IMR-90 (cell line): ENCODE results near the gene RHOBTB3. TPM values are rescaled to one million over a fixed set of nuclear protein-coding genes. Genes with fewer than 3 reads are reported as not detected.

ENCODE experiments used
- ATAC-seq: fragments of 200-7000 bp; cut with Tn5 transposase; 2 replicates; pipeline ENCODE4 v1.9.1; 2020; ENCODE audit warnings: low read depth, mild to moderate bottlenecking, moderate library complexity
- BruUV-seq: library from RNA; stranded (reverse); fragments of 400-500 nt; replicated peaks from 2 replicates; lab custom pipeline; 2021; lab: Mats Ljungman, UMichigan
- CTCF ChIA-PET: fragments of 300-600 bp; formaldehyde crosslinking; extraction: SDS; loops from one replicate; lab custom pipeline; 2021; ENCODE audit warnings: antibody characterized with exemption; lab: Yijun Ruan, JAX
- POLR2A ChIA-PET: fragments of 300-600 bp; sonication (Branson Sonifier 250); formaldehyde crosslinking; loops from one replicate; lab custom pipeline; 2022; ENCODE audit warnings: antibody characterized with exemption; ENCODE audit not compliant: unreplicated experiment; lab: Charles Lee
- DNase-seq: peaks from one replicate; pipeline ENCODE4 v3.0.0; 2013
- H2AFZ ChIP-seq: replicated peaks from 2 replicates; pipeline ENCODE3; 2013; ENCODE audit warnings: low read length, mild to moderate bottlenecking; ENCODE audit not compliant: poor library complexity
- H2AK5ac ChIP-seq: 2 replicates; pipeline ENCODE4 v1.6.1; 2013; ENCODE audit warnings: low read depth, low read length, inconsistent platforms
- H2AK9ac ChIP-seq: replicated peaks from 2 replicates; pipeline ENCODE3; 2013; ENCODE audit warnings: mild to moderate bottlenecking, low read depth, low read length, moderate library complexity; ENCODE audit not compliant: poor library complexity
- H2BK120ac ChIP-seq: 2 replicates; pipeline ENCODE4 v1.6.1; 2013; ENCODE audit warnings: low read depth, low read length, inconsistent platforms
- H2BK15ac ChIP-seq: 3 replicates; pipeline ENCODE4 v1.6.1; 2013; ENCODE audit warnings: low read depth, low read length, inconsistent platforms
- H2BK20ac ChIP-seq: 2 replicates; pipeline ENCODE4 v1.6.1; 2013; ENCODE audit warnings: low read depth, mild to moderate bottlenecking, inconsistent platforms, low read length, moderate library complexity
- H2BK5ac ChIP-seq: 2 replicates; pipeline ENCODE4 v1.6.1; 2013; ENCODE audit warnings: mild to moderate bottlenecking, low read depth, low read length, inconsistent platforms; ENCODE audit not compliant: poor library complexity, severe bottlenecking
- H3K14ac ChIP-seq: replicated peaks from 2 replicates; pipeline ENCODE4 v1.6.1; 2013; ENCODE audit warnings: low read depth, low read length, inconsistent platforms
- H3K18ac ChIP-seq: 2 replicates; pipeline ENCODE4 v1.6.1; 2013; ENCODE audit warnings: low read depth, low read length, control low read depth
- H3K23ac ChIP-seq: 2 replicates; pipeline ENCODE4 v1.6.1; 2013; ENCODE audit warnings: low read depth, low read length, inconsistent platforms
- H3K27ac ChIP-seq: 2 replicates; pipeline ENCODE4 v1.5.1; 2013; ENCODE audit warnings: mild to moderate bottlenecking, control low read depth, low read length; ENCODE audit not compliant: insufficient read depth
- H3K27me3 ChIP-seq: 2 replicates; pipeline ENCODE4 v1.6.1; 2013; ENCODE audit warnings: low read length; ENCODE audit not compliant: control insufficient read depth, insufficient read depth
- H3K36me3 ChIP-seq: 2 replicates; pipeline ENCODE4 v1.6.1; 2013; ENCODE audit warnings: low read length, mixed read lengths; ENCODE audit not compliant: control insufficient read depth, insufficient read depth
- H3K4ac ChIP-seq: 2 replicates; pipeline ENCODE4 v1.6.1; 2013; ENCODE audit warnings: low read depth, low read length, inconsistent platforms
- H3K4me1 ChIP-seq: 2 replicates; pipeline ENCODE4 v1.6.1; 2013; ENCODE audit warnings: low read length, mixed read lengths; ENCODE audit not compliant: control insufficient read depth, insufficient read depth
- H3K4me2 ChIP-seq: 2 replicates; pipeline ENCODE4 v1.6.1; 2013; ENCODE audit warnings: low read depth, mild to moderate bottlenecking, control low read depth, low read length, moderate library complexity
- H3K4me3 ChIP-seq: 2 replicates; pipeline ENCODE4 v1.5.1; 2013; ENCODE audit warnings: low read depth, mild to moderate bottlenecking, control low read depth, low read length, moderate library complexity; ENCODE audit not compliant: insufficient read depth
- H3K56ac ChIP-seq: 2 replicates; pipeline ENCODE4 v1.6.1; 2013; ENCODE audit warnings: low read length, inconsistent platforms; ENCODE audit not compliant: insufficient read depth; ENCODE audit errors: extremely low read depth
- H3K79me1 ChIP-seq, 2 experiments: 2 replicates each; pipeline ENCODE4 v1.6.1; 2013; ENCODE audit warnings: low read length in 2 of 2, inconsistent platforms in 1 of 2, low read depth in 1 of 2
- H3K9ac ChIP-seq: 2 replicates; pipeline ENCODE4 v1.6.1; 2013; ENCODE audit warnings: low read depth, low read length, control low read depth
- H3K9me1 ChIP-seq: 2 replicates; pipeline ENCODE4 v1.6.1; 2013; ENCODE audit warnings: low read length, inconsistent platforms; ENCODE audit not compliant: insufficient read depth
- H3K9me3 ChIP-seq: 2 replicates; pipeline ENCODE4 v1.6.1; 2013; ENCODE audit warnings: low read length; ENCODE audit not compliant: control insufficient read depth, insufficient read depth
- H4K20me1 ChIP-seq: 2 replicates; pipeline ENCODE4 v1.6.1; 2013; ENCODE audit warnings: low read length, inconsistent platforms; ENCODE audit not compliant: insufficient read depth
- H4K5ac ChIP-seq: 2 replicates; pipeline ENCODE4 v1.6.1; 2013; ENCODE audit warnings: mild to moderate bottlenecking, low read depth, low read length, control low read depth
- H4K8ac ChIP-seq, 2 experiments: 2 replicates each; pipeline ENCODE4 v1.6.1; 2013; ENCODE audit warnings: low read depth in 2 of 2, low read length in 2 of 2, control low read depth in 1 of 2, inconsistent platforms in 1 of 2
- H4K91ac ChIP-seq: 2 replicates; pipeline ENCODE4 v1.6.1; 2013; ENCODE audit warnings: low read depth, low read length, inconsistent platforms; ENCODE audit not compliant: insufficient read depth
- BHLHE40 ChIP-seq: fragments of 150-350 bp; IDR thresholded peaks from 2 replicates; pipeline ENCODE4 v1.6.1; 2016; ENCODE audit warnings: mild to moderate bottlenecking, low read depth, low read length
- CHD1 ChIP-seq: IDR thresholded peaks from 2 replicates; pipeline ENCODE4 v1.6.1; 2012; ENCODE audit warnings: low read depth, low read length, improper control_type of control experiment
- CTCF ChIP-seq: conservative IDR thresholded peaks from 2 replicates; pipeline ENCODE4 v1.5.1; 2012; ENCODE audit warnings: mild to moderate bottlenecking, low read depth, low read length, improper control_type of control experiment
- NFE2L2 ChIP-seq: fragments of 150-350 bp; IDR thresholded peaks from 2 replicates; pipeline ENCODE4 v1.6.1; 2016; ENCODE audit warnings: low read depth, mild to moderate bottlenecking, low read length
- POLR2A ChIP-seq: IDR thresholded peaks from 2 replicates; pipeline ENCODE4 v1.6.1; 2012; ENCODE audit warnings: mild to moderate bottlenecking, low read depth, low read length
- USF2 ChIP-seq: fragments of 150-350 bp; IDR thresholded peaks from 2 replicates; pipeline ENCODE4 v1.6.1; 2017; ENCODE audit warnings: mild to moderate bottlenecking, antibody characterized with exemption, low read length, low read depth
- WGBS, 2 experiments: methylation state at CpG; one replicate each; pipeline versions ENCODE4 v1.1.5 to v1.1.7; 2013; ENCODE audit warnings: missing lambda C conversion rate in 2 of 2; ENCODE audit not compliant: insufficient read length in 1 of 2; ENCODE audit errors: extremely low coverage in 2 of 2; 5-methylcytosine and 5-hydroxymethylcytosine counted together
- dilution Hi-C: fragments of 300-500 bp; cut with HindIII; formaldehyde crosslinking; loops from one replicate; pipeline ENCODE4 v1.14.3; 2018; ENCODE audit warnings: low sequenced_read_pairs; ENCODE audit not compliant: unreplicated experiment
- in situ Hi-C: fragments of 300-500 bp; cut with MboI; formaldehyde crosslinking; loops from 3 replicates; pipeline ENCODE4 v1.14.3; 2019; ENCODE audit warnings: low sequenced_read_pairs, inconsistent platforms, mixed read lengths
- intact Hi-C: fragments of 100-400 bp; cut with micrococcal nuclease; formaldehyde crosslinking; loops from 2 replicates; pipeline ENCODE4 v1.10.0; 2022
- polyA plus RNA-seq, 3 experiments: library from polyadenylated mRNA; depleted of rRNA; stranded (reverse); fragments of >200 nt; gene quantifications; 2 replicates each; pipeline ENCODE4 v1.2.3, GENCODE V29; 2012; ENCODE audit warnings: low replicate concordance in 1 of 3
- total RNA-seq: library from RNA; depleted of rRNA; stranded (reverse); fragments of >200 nt; gene quantifications from 2 replicates; pipeline ENCODE4 v1.2.3, GENCODE V29; 2012

RHOBTB3 gene
- total and polyA plus RNA-seq, 2 of the 4 experiments (the other 2 are of a cell fraction) = 117 to 447 TPM

GRCh38 chr5:95720094-95720786 is 10.9 kb upstream of the RHOBTB3 start:
- H3K27ac ChIP-seq = no peak overlapping the region; the same call in 1 of the 2 replicates
- no peak overlapping the region for H3K14ac ChIP-seq
- BruUV-seq = no TSS peak
- H3K27me3 ChIP-seq = no peaks in the 10 kb centered on the region
- no peaks in the 10 kb centered on the region for H3K79me1 ChIP-seq
- no peak overlapping the region for H3K9ac ChIP-seq
- dilution Hi-C loops (no loop called here), intact Hi-C loops (no loop called here), in situ Hi-C loops (no loop called here)
- H2BK120ac ChIP-seq = no peak overlapping the region
- H2AFZ ChIP-seq = no peak overlapping the region
- no peak overlapping the region for H3K4me3 ChIP-seq
- no peak overlapping the region for H2BK20ac ChIP-seq
- no peak overlapping the region for H2AK9ac ChIP-seq
- POLR2A ChIA-PET = no interaction called here
- no peak overlapping the region for H3K56ac ChIP-seq
- H3K23ac ChIP-seq = no peak overlapping the region
- peak; percentile 55 for DNase-seq
- TF ChIP-seq POLR2A (no peak), USF2 (no peak), CTCF (no peak), BHLHE40 (no peak), CHD1 (no peak), NFE2L2 (no peak)
- peak overlapping the region; percentile 42 for H3K4me2 ChIP-seq
- H2BK15ac ChIP-seq = no peak overlapping the region
- H4K8ac ChIP-seq = peak overlapping the region; percentile 9 to 37; a peak in 1 of 4 replicates
- peaks cover 14% of the 10 kb centered on the region for H3K4me1 ChIP-seq
- H3K4ac ChIP-seq = no peak overlapping the region
- peak; percentile 46 for ATAC-seq
- no peaks in the 10 kb centered on the region for H4K20me1 ChIP-seq
- no peaks in the 10 kb centered on the region for H3K9me3 ChIP-seq
- H4K5ac ChIP-seq = 0 out of 2 replicates have a peak overlapping the region, but pooled peaks have one; percentile 59
- no peak overlapping the region for H2AK5ac ChIP-seq
- H3K9me1 ChIP-seq = no peaks in the 10 kb centered on the region
- no peaks in the 10 kb centered on the region for H3K36me3 ChIP-seq
- peak overlapping the region; percentile 64; the same call in 1 of the 2 replicates for H3K18ac ChIP-seq
- no peak overlapping the region for H4K91ac ChIP-seq
- no CpG with 5 or more reads among the region's 3 CpGs for WGBS, 2 experiments
- peak overlapping the region; percentile 21 for H2BK5ac ChIP-seq
- CTCF ChIA-PET = interaction anchor here (0.6 kb wide), 1 partner anchor 346 kb away, joined by 3 read pairs; no protein-coding TSS in a partner anchor
